ENCODE data around the gene PCGF3. TPM values are rescaled to one million over a fixed set of nuclear protein-coding genes. Genes with fewer than 3 reads are reported as not detected.

PCGF3 gene
- total and polyA plus RNA-seq, 9 of the 15 experiments (the other 6 are each of a cell fraction or from before 2014, with no cell fraction given) = 2.6 to 46.1 (median 20.3) TPM

DNA sequence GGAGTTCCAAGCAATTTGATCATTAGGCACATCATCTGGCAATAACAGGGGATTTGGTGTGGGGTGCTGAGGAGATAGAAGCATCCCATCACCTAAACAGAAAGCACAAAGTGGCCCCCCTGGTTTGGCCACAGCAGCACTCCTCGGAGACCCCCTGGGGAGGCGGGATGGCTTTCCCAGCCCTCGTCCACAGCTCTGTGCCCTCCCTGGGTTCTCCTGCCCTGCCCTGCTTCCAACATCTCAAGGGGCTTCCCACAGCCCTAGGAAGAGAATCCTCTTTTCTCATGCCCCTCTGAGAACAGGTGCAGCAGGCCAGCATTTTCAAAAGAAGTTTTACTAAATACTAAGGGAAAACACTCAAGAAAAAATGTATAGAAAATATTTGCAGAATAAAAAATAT is 44.4 kb upstream of the PCGF3 start:
- FAIRE-seq = no peak
- no peaks in the 10 kb centered on the region for H3K9me1 ChIP-seq (ENCODE audit: control insufficient read depth, insufficient read depth, low read length)
- H3K4me2 ChIP-seq (ENCODE audit: insufficient read depth, low read length) = no peak overlapping the region
- no TSS peak for BruUV-seq (replicated peaks)
- peaks cover 3% of the 10 kb centered on the region; the same call in 1 of the 2 replicates for H3K9me3 ChIP-seq (replicated peaks; ENCODE audit: control insufficient read depth, insufficient read depth, low read depth, low read length)
- peaks cover 21 to 46% of the 10 kb centered on the region in 2 experiments; a peak in 3 of 5 replicates for H3K27me3 ChIP-seq (ENCODE audit: control insufficient read depth in 2 of 2, insufficient read depth in 2 of 2, low read length in 2 of 2)
- no peak overlapping the region for H2AFZ ChIP-seq (ENCODE audit: low read depth, low read length)
- ATAC-seq = no peak
- no peaks in the 10 kb centered on the region for H3K79me2 ChIP-seq (ENCODE audit: control insufficient read depth, insufficient read depth, low read length)
- no peak overlapping the region for H3K9ac ChIP-seq (ENCODE audit: insufficient read depth in 1 of 2, low read depth in 2 of 2, low read length in 2 of 2)
- POLR2A ChIA-PET = no interaction called here
- no peak for DNase-seq (ENCODE audit: extremely low read depth in 1 of 4, low spot score in 3 of 4)
- peaks cover 0 to 56% of the 10 kb centered on the region in 2 experiments; a peak in 2 of 5 replicates for H3K4me1 ChIP-seq (replicated peaks in 1 of 2; ENCODE audit: control insufficient read depth in 2 of 2, insufficient read depth in 2 of 2, low read length in 2 of 2)
- no peaks in the 10 kb centered on the region for H3K36me3 ChIP-seq (ENCODE audit: control insufficient read depth, insufficient read depth, low read length)
- H3K4me3 ChIP-seq = no peak overlapping the region
- H4K20me1 ChIP-seq (replicated peaks; ENCODE audit: control insufficient read depth, insufficient read depth, low read length) = no peaks in the 10 kb centered on the region
- no peak overlapping the region for H3K27ac ChIP-seq (ENCODE audit: extremely low read depth, low read depth, low read length)
- CTCF ChIA-PET (ENCODE audit: low intra/inter-chr PET ratio) = no interaction called here
- in situ Hi-C loops (cut with MboI) (no loop called here), intact Hi-C loops (cut with micrococcal nuclease) (no loop called here)
- WGBS (ENCODE audit: insufficient coverage, low coverage, missing lambda C conversion rate) = 0% methylated on average over 3 of the region's 3 CpGs
- TF ChIP-seq, protein P1, sequence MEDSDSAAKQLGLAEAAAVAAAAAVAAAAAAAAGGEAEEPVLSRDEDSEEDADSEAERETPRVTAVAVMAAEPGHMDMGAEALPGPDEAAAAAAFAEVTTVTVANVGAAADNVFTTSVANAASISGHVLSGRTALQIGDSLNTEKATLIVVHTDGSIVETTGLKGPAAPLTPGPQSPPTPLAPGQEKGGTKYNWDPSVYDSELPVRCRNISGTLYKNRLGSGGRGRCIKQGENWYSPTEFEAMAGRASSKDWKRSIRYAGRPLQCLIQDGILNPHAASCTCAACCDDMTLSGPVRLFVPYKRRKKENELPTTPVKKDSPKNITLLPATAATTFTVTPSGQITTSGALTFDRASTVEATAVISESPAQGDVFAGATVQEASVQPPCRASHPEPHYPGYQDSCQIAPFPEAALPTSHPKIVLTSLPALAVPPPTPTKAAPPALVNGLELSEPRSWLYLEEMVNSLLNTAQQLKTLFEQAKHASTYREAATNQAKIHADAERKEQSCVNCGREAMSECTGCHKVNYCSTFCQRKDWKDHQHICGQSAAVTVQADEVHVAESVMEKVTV (CRISPR knock-in tag; IDR thresholded peaks at IDR 0.05) = no peak
- TF ChIP-seq, protein P2, sequence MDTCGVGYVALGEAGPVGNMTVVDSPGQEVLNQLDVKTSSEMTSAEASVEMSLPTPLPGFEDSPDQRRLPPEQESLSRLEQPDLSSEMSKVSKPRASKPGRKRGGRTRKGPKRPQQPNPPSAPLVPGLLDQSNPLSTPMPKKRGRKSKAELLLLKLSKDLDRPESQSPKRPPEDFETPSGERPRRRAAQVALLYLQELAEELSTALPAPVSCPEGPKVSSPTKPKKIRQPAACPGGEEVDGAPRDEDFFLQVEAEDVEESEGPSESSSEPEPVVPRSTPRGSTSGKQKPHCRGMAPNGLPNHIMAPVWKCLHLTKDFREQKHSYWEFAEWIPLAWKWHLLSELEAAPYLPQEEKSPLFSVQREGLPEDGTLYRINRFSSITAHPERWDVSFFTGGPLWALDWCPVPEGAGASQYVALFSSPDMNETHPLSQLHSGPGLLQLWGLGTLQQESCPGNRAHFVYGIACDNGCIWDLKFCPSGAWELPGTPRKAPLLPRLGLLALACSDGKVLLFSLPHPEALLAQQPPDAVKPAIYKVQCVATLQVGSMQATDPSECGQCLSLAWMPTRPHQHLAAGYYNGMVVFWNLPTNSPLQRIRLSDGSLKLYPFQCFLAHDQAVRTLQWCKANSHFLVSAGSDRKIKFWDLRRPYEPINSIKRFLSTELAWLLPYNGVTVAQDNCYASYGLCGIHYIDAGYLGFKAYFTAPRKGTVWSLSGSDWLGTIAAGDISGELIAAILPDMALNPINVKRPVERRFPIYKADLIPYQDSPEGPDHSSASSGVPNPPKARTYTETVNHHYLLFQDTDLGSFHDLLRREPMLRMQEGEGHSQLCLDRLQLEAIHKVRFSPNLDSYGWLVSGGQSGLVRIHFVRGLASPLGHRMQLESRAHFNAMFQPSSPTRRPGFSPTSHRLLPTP (IDR thresholded peaks at IDR 0.05; ENCODE audit: borderline replicate concordance, extremely low read depth, insufficient read length) = no peak
- no peak for TF ChIP-seq ZFP1 (CRISPR knock-in tag; IDR thresholded peaks at IDR 0.05)
- no peak for TF ChIP-seq EP400 (IDR thresholded peaks at IDR 0.05)
- TF ChIP-seq, protein P3, sequence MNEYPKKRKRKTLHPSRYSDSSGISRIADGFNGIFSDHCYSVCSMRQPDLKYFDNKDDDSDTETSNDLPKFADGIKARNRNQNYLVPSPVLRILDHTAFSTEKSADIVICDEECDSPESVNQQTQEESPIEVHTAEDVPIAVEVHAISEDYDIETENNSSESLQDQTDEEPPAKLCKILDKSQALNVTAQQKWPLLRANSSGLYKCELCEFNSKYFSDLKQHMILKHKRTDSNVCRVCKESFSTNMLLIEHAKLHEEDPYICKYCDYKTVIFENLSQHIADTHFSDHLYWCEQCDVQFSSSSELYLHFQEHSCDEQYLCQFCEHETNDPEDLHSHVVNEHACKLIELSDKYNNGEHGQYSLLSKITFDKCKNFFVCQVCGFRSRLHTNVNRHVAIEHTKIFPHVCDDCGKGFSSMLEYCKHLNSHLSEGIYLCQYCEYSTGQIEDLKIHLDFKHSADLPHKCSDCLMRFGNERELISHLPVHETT (CRISPR knock-in tag; conservative IDR thresholded peaks at IDR 0.05 in 1 of 2, IDR thresholded peaks at IDR 0.05 in 1 of 2) = no peak
- TF ChIP-seq, protein P4, sequence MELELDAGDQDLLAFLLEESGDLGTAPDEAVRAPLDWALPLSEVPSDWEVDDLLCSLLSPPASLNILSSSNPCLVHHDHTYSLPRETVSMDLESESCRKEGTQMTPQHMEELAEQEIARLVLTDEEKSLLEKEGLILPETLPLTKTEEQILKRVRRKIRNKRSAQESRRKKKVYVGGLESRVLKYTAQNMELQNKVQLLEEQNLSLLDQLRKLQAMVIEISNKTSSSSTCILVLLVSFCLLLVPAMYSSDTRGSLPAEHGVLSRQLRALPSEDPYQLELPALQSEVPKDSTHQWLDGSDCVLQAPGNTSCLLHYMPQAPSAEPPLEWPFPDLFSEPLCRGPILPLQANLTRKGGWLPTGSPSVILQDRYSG (tag; conservative IDR thresholded peaks at IDR 0.05; ENCODE audit: low read depth) = no peak
- TF ChIP-seq KLF10 (CRISPR knock-in tag; IDR thresholded peaks at IDR 0.05) = no peak
- no peak for TF ChIP-seq ILK (tag; IDR thresholded peaks at IDR 0.05; ENCODE audit: borderline replicate concordance, low read depth)
- no peak for TF ChIP-seq NBN (IDR thresholded peaks at IDR 0.05; ENCODE audit: low read depth)
- TF ChIP-seq MIER1 (IDR thresholded peaks at IDR 0.05; ENCODE audit: low read depth) = no peak
- no peak for TF ChIP-seq ZNF668 (CRISPR knock-in tag; IDR thresholded peaks at IDR 0.05)
- TF ChIP-seq FOXJ2 (tag; IDR thresholded peaks at IDR 0.05) = no peak
- TF ChIP-seq MED1 (CRISPR knock-in tag; IDR thresholded peaks at IDR 0.05; ENCODE audit: borderline replicate concordance) = no peak
- no peak for TF ChIP-seq MEF2A (IDR thresholded peaks at IDR 0.05; ENCODE audit: control insufficient read depth, low read depth, low read length)
- no peak for TF ChIP-seq SOX6 (IDR thresholded peaks at IDR 0.05)
- no peak for TF ChIP-seq SP2 (IDR thresholded peaks at IDR 0.05; ENCODE audit: extremely low read depth, low read depth, low read length, poor library complexity, severe bottlenecking)

Data from K562 (cell line).